Measurements from ENCODE around the gene GRM7.

Gene GRM7

GRCh38 chr3:7265736-7266135, 404.8 kb downstream of the GRM7 start:
- no peaks in the 10 kb centered on the region for H3K36me3 ChIP-seq (ENCODE audit: control insufficient read depth in 2 of 2, insufficient read depth in 2 of 2, low read length in 2 of 2)
- no peak overlapping the region for H3K9ac ChIP-seq (ENCODE audit: low read length in 2 of 2)
- no peaks in the 10 kb centered on the region for H3K27me3 ChIP-seq (ENCODE audit: control insufficient read depth in 1 of 2, insufficient read depth in 2 of 2, low read length in 2 of 2)
- no peak overlapping the region for H3K27ac ChIP-seq (ENCODE audit: low read length)
- peaks cover 0 to 4% of the 10 kb centered on the region in 2 donors for H3K9me3 ChIP-seq (ENCODE audit: control insufficient read depth in 2 of 2, low read length in 2 of 2)
- no peak overlapping the region for H3K4me3 ChIP-seq (ENCODE audit: low read length in 2 of 2)
- no peaks in the 10 kb centered on the region for H3K4me1 ChIP-seq (ENCODE audit: control insufficient read depth, insufficient read depth, low read length)

GRCh38 chr3:7266551-7266950, 405.6 kb downstream of the GRM7 start:
- no peak overlapping the region for H3K27ac ChIP-seq (ENCODE audit: low read length)
- H3K9ac ChIP-seq (ENCODE audit: low read length in 2 of 2), result no peak overlapping the region
- H3K4me3 ChIP-seq (ENCODE audit: low read length in 2 of 2), result no peak overlapping the region

GRCh38 chr3:7270731-7271130, 409.8 kb downstream of the GRM7 start:
- H3K9me3 ChIP-seq (ENCODE audit: control insufficient read depth in 2 of 2, low read length in 2 of 2), result no peaks in the 10 kb centered on the region
- no peak overlapping the region for H3K4me3 ChIP-seq (ENCODE audit: low read length in 2 of 2)
- no peaks in the 10 kb centered on the region for H3K36me3 ChIP-seq (ENCODE audit: control insufficient read depth in 2 of 2, insufficient read depth in 2 of 2, low read length in 2 of 2)
- no peak overlapping the region for H3K27ac ChIP-seq (ENCODE audit: low read length)
- no peak overlapping the region for H3K9ac ChIP-seq (ENCODE audit: low read length in 2 of 2)
- no peaks in the 10 kb centered on the region for H3K4me1 ChIP-seq (ENCODE audit: control insufficient read depth, insufficient read depth, low read length)
- H3K27me3 ChIP-seq (ENCODE audit: control insufficient read depth in 1 of 2, insufficient read depth in 2 of 2, low read length in 2 of 2), result no peaks in the 10 kb centered on the region

More at GRCh38 chr3:7266551-7266950, 405.6 kb downstream of the GRM7 start:
- H3K9me3 ChIP-seq (ENCODE audit: control insufficient read depth in 2 of 2, low read length in 2 of 2), result no peaks in the 10 kb centered on the region
- no peaks in the 10 kb centered on the region for H3K27me3 ChIP-seq (ENCODE audit: control insufficient read depth in 1 of 2, insufficient read depth in 2 of 2, low read length in 2 of 2)
- no peaks in the 10 kb centered on the region for H3K4me1 ChIP-seq (ENCODE audit: control insufficient read depth, insufficient read depth, low read length)
- no peaks in the 10 kb centered on the region for H3K36me3 ChIP-seq (ENCODE audit: control insufficient read depth in 2 of 2, insufficient read depth in 2 of 2, low read length in 2 of 2)

GRCh38 chr3:7271631-7272030, 410.7 kb downstream of the GRM7 start:
- Histone ChIP-seq H3K9me3 (ENCODE audit: control insufficient read depth in 2 of 2, low read length in 2 of 2) (no peaks in the 10 kb centered on the region), H3K27ac (ENCODE audit: low read length) (no peak overlapping the region), H3K9ac (ENCODE audit: low read length in 2 of 2) (no peak overlapping the region), H3K27me3 (ENCODE audit: control insufficient read depth in 1 of 2, insufficient read depth in 2 of 2, low read length in 2 of 2) (no peaks in the 10 kb centered on the region), H3K4me1 (ENCODE audit: control insufficient read depth, insufficient read depth, low read length) (no peaks in the 10 kb centered on the region), H3K4me3 (ENCODE audit: low read length in 2 of 2) (no peak overlapping the region), H3K36me3 (ENCODE audit: control insufficient read depth in 2 of 2, insufficient read depth in 2 of 2, low read length in 2 of 2) (no peaks in the 10 kb centered on the region)

- Histone ChIP-seq H3K4me1 (ENCODE audit: control insufficient read depth, insufficient read depth, low read length) (no peaks in the 10 kb centered on the region), H3K27ac (ENCODE audit: low read length) (no peak overlapping the region), H3K27me3 (ENCODE audit: control insufficient read depth in 1 of 2, insufficient read depth in 2 of 2, low read length in 2 of 2) (no peaks in the 10 kb centered on the region), H3K9me3 (ENCODE audit: control insufficient read depth in 2 of 2, low read length in 2 of 2) (no peaks in the 10 kb centered on the region), H3K36me3 (ENCODE audit: control insufficient read depth in 2 of 2, insufficient read depth in 2 of 2, low read length in 2 of 2) (no peaks in the 10 kb centered on the region), H3K9ac (ENCODE audit: low read length in 2 of 2) (no peak overlapping the region), H3K4me3 (ENCODE audit: low read length in 2 of 2) (no peak overlapping the region)
Observed at GRCh38 chr3:7272203-7272602, 411.3 kb downstream of the GRM7 start.

- Histone ChIP-seq H3K4me3 (ENCODE audit: low read length in 2 of 2) (no peak overlapping the region), H3K27ac (ENCODE audit: low read length) (no peak overlapping the region), H3K27me3 (ENCODE audit: control insufficient read depth in 1 of 2, insufficient read depth in 2 of 2, low read length in 2 of 2) (no peaks in the 10 kb centered on the region), H3K9ac (ENCODE audit: low read length in 2 of 2) (no peak overlapping the region), H3K9me3 (ENCODE audit: control insufficient read depth in 2 of 2, low read length in 2 of 2) (no peaks in the 10 kb centered on the region), H3K36me3 (ENCODE audit: control insufficient read depth in 2 of 2, insufficient read depth in 2 of 2, low read length in 2 of 2) (no peaks in the 10 kb centered on the region), H3K4me1 (ENCODE audit: control insufficient read depth, insufficient read depth, low read length) (no peaks in the 10 kb centered on the region)
Observed at GRCh38 chr3:7275396-7275795, 414.5 kb downstream of the GRM7 start.

GRCh38 chr3:7280318-7280717, 419.4 kb downstream of the GRM7 start:
- no peak overlapping the region for H3K27ac ChIP-seq (ENCODE audit: low read length)
- H3K9me3 ChIP-seq (ENCODE audit: control insufficient read depth in 2 of 2, low read length in 2 of 2), result no peaks in the 10 kb centered on the region
- H3K27me3 ChIP-seq (ENCODE audit: control insufficient read depth in 1 of 2, insufficient read depth in 2 of 2, low read length in 2 of 2), result no peaks in the 10 kb centered on the region
- H3K4me1 ChIP-seq (ENCODE audit: control insufficient read depth, insufficient read depth, low read length), result no peaks in the 10 kb centered on the region
- H3K9ac ChIP-seq (ENCODE audit: low read length in 2 of 2), result no peak overlapping the region
- H3K36me3 ChIP-seq (ENCODE audit: control insufficient read depth in 2 of 2, insufficient read depth in 2 of 2, low read length in 2 of 2), result no peaks in the 10 kb centered on the region
- H3K4me3 ChIP-seq (ENCODE audit: low read length in 2 of 2), result no peak overlapping the region

- no peaks in the 10 kb centered on the region for H3K9me3 ChIP-seq (ENCODE audit: control insufficient read depth in 2 of 2, low read length in 2 of 2)
- no peaks in the 10 kb centered on the region for H3K27me3 ChIP-seq (ENCODE audit: control insufficient read depth in 1 of 2, insufficient read depth in 2 of 2, low read length in 2 of 2)
- H3K4me1 ChIP-seq (ENCODE audit: control insufficient read depth, insufficient read depth, low read length), result no peaks in the 10 kb centered on the region
- H3K36me3 ChIP-seq (ENCODE audit: control insufficient read depth in 2 of 2, insufficient read depth in 2 of 2, low read length in 2 of 2), result no peaks in the 10 kb centered on the region
- H3K9ac ChIP-seq (ENCODE audit: low read length in 2 of 2), result no peak overlapping the region
- H3K27ac ChIP-seq (ENCODE audit: low read length), result no peak overlapping the region
- H3K4me3 ChIP-seq (ENCODE audit: low read length in 2 of 2), result no peak overlapping the region
Observed at GRCh38 chr3:7282988-7283387, 422.1 kb downstream of the GRM7 start.

GRCh38 chr3:7285505-7285904, 424.6 kb downstream of the GRM7 start:
- Histone ChIP-seq H3K4me3 (ENCODE audit: low read length in 2 of 2) (no peak overlapping the region), H3K9ac (ENCODE audit: low read length in 2 of 2) (no peak overlapping the region), H3K4me1 (ENCODE audit: control insufficient read depth, insufficient read depth, low read length) (no peaks in the 10 kb centered on the region)

GRCh38 chr3:7288133-7288532, 427.2 kb downstream of the GRM7 start:
- H3K9ac ChIP-seq (ENCODE audit: low read length in 2 of 2), result no peak overlapping the region
- no peak overlapping the region for H3K27ac ChIP-seq (ENCODE audit: low read length)
- no peaks in the 10 kb centered on the region for H3K27me3 ChIP-seq (ENCODE audit: control insufficient read depth in 1 of 2, insufficient read depth in 2 of 2, low read length in 2 of 2)
- no peaks in the 10 kb centered on the region for H3K36me3 ChIP-seq (ENCODE audit: control insufficient read depth in 2 of 2, insufficient read depth in 2 of 2, low read length in 2 of 2)
- H3K4me1 ChIP-seq (ENCODE audit: control insufficient read depth, insufficient read depth, low read length), result no peaks in the 10 kb centered on the region
- H3K9me3 ChIP-seq (ENCODE audit: control insufficient read depth in 2 of 2, low read length in 2 of 2), result no peaks in the 10 kb centered on the region
- no peak overlapping the region for H3K4me3 ChIP-seq (ENCODE audit: low read length in 2 of 2)

More at GRCh38 chr3:7285505-7285904, 424.6 kb downstream of the GRM7 start:
- Histone ChIP-seq H3K27me3 (ENCODE audit: control insufficient read depth in 1 of 2, insufficient read depth in 2 of 2, low read length in 2 of 2) (no peaks in the 10 kb centered on the region), H3K27ac (ENCODE audit: low read length) (no peak overlapping the region), H3K9me3 (ENCODE audit: control insufficient read depth in 2 of 2, low read length in 2 of 2) (no peaks in the 10 kb centered on the region), H3K36me3 (ENCODE audit: control insufficient read depth in 2 of 2, insufficient read depth in 2 of 2, low read length in 2 of 2) (no peaks in the 10 kb centered on the region)

GRCh38 chr3:7289121-7289520, 428.2 kb downstream of the GRM7 start:
- no peaks in the 10 kb centered on the region for H3K27me3 ChIP-seq (ENCODE audit: control insufficient read depth in 1 of 2, insufficient read depth in 2 of 2, low read length in 2 of 2)
- no peak overlapping the region for H3K27ac ChIP-seq (ENCODE audit: low read length)
- H3K36me3 ChIP-seq (ENCODE audit: control insufficient read depth in 2 of 2, insufficient read depth in 2 of 2, low read length in 2 of 2), result no peaks in the 10 kb centered on the region

More at GRCh38 chr3:7289121-7289520, 428.2 kb downstream of the GRM7 start:
- no peaks in the 10 kb centered on the region for H3K4me1 ChIP-seq (ENCODE audit: control insufficient read depth, insufficient read depth, low read length)
- no peaks in the 10 kb centered on the region for H3K9me3 ChIP-seq (ENCODE audit: control insufficient read depth in 2 of 2, low read length in 2 of 2)
- no peak overlapping the region for H3K4me3 ChIP-seq (ENCODE audit: low read length in 2 of 2)
- H3K9ac ChIP-seq (ENCODE audit: low read length in 2 of 2), result no peak overlapping the region
